Stimulated activated CD4-positive, alpha-beta T cell treated with anti-CD3 and anti-CD28 coated beads, Interleukin-4, amount 100 ng/mL, for 24 hours (primary cell): Measurements from ENCODE around the gene CNPY2.
"Not testable (repeated sequence)": the region's sequence is repeated elsewhere in the genome, so short reads cannot be mapped to it uniquely, and the experiment has no call there.

Source experiments
- DNase-seq: peaks from one replicate; pipeline ENCODE4 v3.0.0-alpha.2; 2020

Gene CNPY2

GRCh38 chr12:56297400-56297799 is 18.4 kb downstream of the CNPY2 start:
- DNase-seq: no peak

- no peak for DNase-seq
Measured at GRCh38 chr12:56296295-56296694, 19.5 kb downstream of the CNPY2 start.

DNA sequence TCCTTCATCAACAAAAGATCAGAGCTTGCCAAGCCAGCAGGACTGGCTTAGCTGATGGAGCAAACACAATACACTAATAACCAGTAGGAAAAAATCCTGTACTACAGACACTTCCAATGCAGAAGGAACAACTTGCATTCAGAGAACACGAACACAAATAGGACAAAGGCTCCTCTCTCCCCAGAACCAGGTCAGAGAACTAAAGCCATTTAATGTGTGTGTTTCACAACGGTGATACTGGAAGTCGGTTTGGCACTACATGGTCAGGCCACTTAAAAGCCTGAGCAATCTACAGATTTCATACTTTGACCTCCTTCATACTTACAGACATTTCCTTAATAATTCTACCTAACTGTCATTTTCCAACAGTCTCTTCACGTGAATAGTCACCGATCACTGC is 22.0 kb downstream of the CNPY2 start:
- no peak for DNase-seq

- DNase-seq: no peak
Measured at GRCh38 chr12:56288705-56289387, 26.9 kb downstream of the CNPY2 start.

- no peak for DNase-seq
Measured at GRCh38 chr12:56286044-56286830, 29.6 kb downstream of the CNPY2 start.

GRCh38 chr12:56284263-56284662 is 31.5 kb downstream of the CNPY2 start:
- DNase-seq: not testable (repeated sequence)

- no peak for DNase-seq
Measured at GRCh38 chr12:56282579-56282978, 33.2 kb downstream of the CNPY2 start.

DNA sequence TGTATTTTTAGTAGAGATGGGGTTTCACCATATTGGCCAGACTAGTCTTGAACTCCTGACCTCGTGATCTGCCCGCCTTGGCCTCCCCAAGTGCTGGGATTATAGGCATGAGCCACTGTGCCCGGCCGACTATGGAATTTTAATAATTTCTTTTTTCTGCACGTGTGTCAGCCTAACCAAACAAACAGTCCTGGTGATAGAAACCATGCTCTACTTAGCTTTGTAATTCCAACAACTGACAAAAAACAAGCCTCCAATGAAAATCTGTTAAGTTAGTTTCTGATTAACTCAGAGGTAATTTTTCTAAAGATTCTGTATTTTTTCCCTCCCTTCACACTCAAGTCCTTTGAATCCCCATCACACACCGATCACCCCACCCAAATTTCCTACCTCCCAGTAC is 33.8 kb downstream of the CNPY2 start:
- no peak for DNase-seq

DNA sequence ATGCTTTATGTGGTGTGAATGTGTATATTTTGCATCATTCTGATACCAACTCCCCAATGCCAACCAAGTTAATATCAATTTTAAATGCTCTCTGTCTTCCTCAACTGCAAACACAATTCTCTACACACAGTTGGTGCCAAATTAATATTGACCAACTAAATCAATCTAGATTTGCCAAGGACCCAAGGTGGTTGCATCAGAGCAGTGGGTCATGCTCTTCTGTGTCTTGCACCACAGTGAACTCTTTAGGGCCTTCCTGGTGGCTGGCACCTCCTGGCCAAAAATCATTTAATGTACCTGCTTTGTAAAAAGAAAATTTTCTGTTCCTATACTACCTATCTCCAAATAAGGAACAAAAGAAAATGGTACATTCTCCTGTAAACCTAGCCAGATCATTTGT is 34.9 kb downstream of the CNPY2 start:
- DNase-seq: no peak

GRCh38 chr12:56278905-56279304 is 36.9 kb downstream of the CNPY2 start:
- no peak for DNase-seq

- no peak for DNase-seq
Measured at GRCh38 chr12:56274299-56274698, 41.5 kb downstream of the CNPY2 start.

DNA sequence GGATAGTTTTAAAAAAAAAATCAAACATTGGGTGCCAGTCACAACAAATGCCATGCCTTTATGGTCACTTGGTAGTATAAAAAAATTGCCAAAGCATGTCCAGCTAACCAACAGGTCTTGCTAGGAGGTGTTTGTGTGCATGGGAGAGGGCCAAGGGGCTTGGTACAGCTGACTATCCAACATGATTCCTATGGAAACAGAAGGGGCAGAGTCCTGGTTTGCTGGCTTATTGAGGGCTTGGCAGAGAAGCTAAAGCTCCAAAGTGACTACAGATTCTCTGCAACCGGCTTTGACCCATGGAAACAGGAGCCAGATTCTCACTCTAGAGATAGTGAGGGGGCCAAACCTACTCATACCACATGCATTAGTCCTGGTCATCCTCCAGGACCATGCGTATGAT is 43.3 kb downstream of the CNPY2 start:
- not testable (repeated sequence) for DNase-seq

DNA sequence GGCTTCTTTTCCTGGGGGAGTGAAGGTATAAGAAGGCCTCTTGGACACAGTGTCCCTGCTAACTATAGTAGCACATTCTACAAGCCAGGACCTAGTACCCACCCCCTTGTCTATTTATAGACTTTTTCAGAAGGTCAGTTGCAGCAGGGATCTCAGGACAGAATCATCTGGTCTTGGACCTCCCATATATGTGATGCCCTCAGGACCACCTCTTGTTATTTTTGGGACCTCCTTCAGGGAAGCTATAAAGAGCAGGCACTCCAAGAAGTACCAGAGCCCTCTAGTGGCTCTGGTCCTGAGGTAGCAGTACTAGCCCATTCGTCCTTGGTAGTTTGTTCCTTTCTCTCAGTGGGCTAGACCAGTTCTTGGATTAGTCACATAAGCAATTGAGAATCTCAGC is 44.8 kb downstream of the CNPY2 start:
- DNase-seq: no peak

- no peak for DNase-seq
Measured at GRCh38 chr12:56267443-56268071, 48.2 kb downstream of the CNPY2 start.

DNA sequence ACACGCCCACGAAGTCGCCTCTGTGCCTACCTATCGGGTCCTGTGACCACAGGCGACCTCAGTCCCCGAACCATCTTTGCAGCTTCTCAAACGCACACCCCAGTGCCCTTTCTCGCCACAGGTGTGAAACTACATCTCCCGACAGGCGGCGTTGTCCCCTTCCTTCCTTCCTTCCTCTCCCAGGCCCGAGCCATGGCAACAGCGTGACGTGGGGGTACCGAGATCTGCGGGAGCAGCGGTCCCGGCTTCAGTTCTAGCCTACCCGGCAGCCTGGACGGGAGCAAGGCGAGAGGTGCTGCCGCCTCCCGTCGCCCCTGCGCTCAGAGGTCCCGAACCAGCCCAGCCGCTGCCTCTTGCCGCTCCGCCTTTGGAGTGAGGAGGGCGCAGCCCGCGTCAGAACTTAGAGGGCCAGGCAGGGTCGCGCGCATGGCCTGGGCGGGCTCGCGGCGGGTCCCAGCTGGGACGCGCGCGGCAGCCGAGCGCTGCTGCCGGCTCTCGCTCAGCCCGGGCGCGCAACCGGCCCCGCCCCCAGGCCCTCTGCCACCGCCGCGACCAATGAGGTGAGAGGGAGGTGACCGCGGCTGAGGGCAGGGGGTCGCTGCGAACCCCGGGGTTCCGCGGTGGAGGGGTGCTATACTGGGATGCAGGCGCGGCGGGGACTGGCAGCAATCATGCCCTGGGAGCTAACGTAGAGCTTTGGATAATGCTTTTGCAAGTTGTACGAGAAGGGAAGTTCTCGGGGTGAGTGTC is 48.9 kb downstream of the CNPY2 start, which contains the start of gene COQ10A:
Gene COQ10A (plus strand): TSS at position 250 of the 750 bp plus-strand sequence. CDS start 177 bp downstream, at position 427.
- peak; percentile 89 for DNase-seq

DNA sequence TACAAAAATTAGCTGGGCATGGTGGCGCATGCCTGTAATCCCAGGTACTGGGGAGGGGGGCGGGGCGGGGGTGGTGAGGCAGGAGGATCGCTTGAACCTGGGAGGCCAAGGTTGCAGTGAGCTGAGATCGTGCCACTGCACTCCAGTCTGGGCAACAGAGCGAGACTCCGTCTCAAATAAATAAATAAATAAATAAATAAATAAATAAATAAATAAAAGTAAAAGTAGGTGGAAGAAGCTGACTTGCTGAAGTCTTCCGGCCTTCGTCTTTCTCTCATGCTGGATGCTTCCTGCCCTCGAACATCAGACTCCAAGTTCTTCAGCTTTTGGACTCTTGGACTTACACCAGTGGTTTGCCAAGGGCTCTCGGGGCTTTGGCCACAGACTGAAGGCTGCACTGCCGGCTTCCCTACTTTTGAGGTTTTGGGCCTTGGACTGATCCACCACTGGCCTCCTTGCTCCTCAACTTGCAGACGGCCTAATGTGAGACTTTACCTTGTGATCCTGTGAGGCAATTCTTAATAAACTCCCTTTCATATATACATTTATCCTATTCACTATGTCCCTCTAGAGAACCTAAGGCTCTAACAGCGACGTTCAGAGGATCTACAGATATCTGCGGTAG is 49.6 kb downstream of the CNPY2 start:
- not testable (repeated sequence) for DNase-seq

- not testable (repeated sequence) for DNase-seq
Measured at GRCh38 chr12:56262955-56263354, 52.8 kb downstream of the CNPY2 start.

- no peak for DNase-seq
Measured at GRCh38 chr12:56261503-56262232, 54.1 kb downstream of the CNPY2 start.

DNA sequence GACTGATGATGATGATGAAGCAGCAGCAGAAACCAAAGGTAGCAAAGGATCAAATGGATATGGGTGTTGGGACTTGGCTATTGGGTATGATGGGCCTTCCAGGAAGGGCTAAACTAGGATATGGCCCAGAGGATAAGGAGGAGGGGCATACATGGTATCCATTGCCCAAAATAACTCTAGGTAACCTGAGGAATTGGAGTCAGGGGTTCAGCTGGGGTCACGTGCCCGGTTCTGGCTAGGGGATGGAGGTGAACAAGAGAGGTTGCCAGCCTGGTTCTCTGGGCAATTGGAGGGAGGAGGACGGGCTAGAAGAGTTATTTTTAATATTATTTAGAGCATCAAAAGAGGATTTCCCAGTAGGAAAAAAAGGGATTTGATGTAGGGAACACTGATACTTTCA is 54.9 kb downstream of the CNPY2 start:
- DNase-seq: no peak

DNA sequence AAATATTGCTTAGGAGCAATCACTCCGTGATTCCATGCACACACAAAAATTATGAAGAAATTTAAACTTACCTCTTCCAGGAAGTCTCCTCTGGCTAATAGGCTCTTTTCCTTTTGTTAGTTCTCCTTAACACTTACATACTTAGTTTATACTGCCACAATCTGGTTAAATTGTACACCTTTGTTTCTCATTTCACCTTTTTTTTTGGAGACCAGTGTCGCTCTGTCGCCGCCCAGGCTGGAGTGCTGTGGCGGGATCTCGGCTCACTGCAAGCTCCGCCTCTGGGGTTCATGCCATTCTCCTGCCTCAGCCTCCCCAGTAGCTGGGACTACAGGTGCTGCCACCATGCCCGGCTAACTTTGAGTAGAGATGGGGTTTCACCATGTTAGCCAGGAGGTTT is 55.4 kb downstream of the CNPY2 start:
- DNase-seq: no peak
